Measurements from ENCODE around the gene ATP11A. TPM values are rescaled to one million over a fixed set of nuclear protein-coding genes. Genes with fewer than 3 reads are reported as not detected.

Gene ATP11A
- total RNA-seq, 4 donors from 2014 or later = 32.1 to 83.6 (median 46.2) TPM

DNA sequence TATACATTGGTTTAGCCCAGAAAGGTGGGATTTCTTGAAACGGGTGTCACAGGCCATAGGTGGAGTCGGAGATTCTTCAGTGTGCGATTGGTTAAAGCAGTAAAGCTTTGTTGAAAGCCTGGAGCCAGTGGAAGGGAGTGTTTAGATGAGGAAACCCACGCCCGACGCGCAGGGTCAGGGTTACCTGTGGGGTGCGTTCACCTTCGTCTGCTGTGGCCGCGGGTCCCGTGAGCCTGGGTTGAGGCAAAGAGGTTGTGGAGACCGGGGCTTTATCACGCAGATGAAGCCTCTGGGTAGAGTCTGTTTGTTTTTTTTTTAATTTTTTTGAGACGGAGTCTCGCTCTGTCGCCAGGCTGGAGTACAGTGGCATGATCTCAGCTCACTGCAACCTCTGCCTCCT lies 30.4 kb downstream of the ATP11A start:
- no peak for DNase-seq
- Histone ChIP-seq H3K4me3 (replicated peaks in 1 of 3) (no peak overlapping the region), H3K36me3 (no peaks in the 10 kb centered on the region), H3K27ac (no peak overlapping the region), H3K9me3 (no peaks in the 10 kb centered on the region), H3K4me1 (peaks cover 26 to 67% of the 10 kb centered on the region in 2 donors), H3K27me3 (no peaks in the 10 kb centered on the region)
- TF ChIP-seq, protein P1, sequence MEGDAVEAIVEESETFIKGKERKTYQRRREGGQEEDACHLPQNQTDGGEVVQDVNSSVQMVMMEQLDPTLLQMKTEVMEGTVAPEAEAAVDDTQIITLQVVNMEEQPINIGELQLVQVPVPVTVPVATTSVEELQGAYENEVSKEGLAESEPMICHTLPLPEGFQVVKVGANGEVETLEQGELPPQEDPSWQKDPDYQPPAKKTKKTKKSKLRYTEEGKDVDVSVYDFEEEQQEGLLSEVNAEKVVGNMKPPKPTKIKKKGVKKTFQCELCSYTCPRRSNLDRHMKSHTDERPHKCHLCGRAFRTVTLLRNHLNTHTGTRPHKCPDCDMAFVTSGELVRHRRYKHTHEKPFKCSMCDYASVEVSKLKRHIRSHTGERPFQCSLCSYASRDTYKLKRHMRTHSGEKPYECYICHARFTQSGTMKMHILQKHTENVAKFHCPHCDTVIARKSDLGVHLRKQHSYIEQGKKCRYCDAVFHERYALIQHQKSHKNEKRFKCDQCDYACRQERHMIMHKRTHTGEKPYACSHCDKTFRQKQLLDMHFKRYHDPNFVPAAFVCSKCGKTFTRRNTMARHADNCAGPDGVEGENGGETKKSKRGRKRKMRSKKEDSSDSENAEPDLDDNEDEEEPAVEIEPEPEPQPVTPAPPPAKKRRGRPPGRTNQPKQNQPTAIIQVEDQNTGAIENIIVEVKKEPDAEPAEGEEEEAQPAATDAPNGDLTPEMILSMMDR (IDR thresholded peaks at IDR 0.05) = no peak
- TF ChIP-seq POLR2A (IDR thresholded peaks at IDR 0.05) = no peak
- intact Hi-C loops (cut with DNase I) = no loop called here
- WGBS, 2 donors = 97% methylated on average over 17 of the region's 17 CpGs

DNA sequence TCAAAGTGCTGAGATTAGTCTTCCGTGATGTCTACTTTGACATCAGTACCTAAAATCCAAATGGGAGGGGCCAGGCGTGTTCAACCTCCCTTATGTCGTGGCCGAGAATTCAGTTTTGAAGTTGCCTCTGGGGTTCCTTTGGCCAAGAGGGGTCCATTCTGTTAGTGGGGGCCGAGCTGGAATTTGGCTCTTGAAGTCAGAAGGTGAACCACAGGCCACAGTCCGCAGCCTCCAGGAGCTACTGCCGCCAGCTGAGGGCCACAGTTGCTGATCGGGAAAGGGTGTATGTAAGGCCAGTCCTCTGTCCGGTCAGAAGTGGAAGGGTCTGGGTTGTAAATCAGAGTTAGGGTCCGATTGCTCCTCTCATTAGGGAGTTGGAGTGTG lies 31.0 kb downstream of the ATP11A start:
- DNase-seq = no peak
- no peak overlapping the region for H3K4me3 ChIP-seq (replicated peaks in 1 of 3)
- H3K36me3 ChIP-seq = no peaks in the 10 kb centered on the region
- intact Hi-C loops (cut with DNase I) = no loop called here
- peaks cover 32 to 69% of the 10 kb centered on the region in 2 donors for H3K4me1 ChIP-seq
- TF ChIP-seq, protein P1 (IDR thresholded peaks at IDR 0.05) = no peak
- TF ChIP-seq POLR2A (IDR thresholded peaks at IDR 0.05) = no peak
- peak overlapping the region in 2 of 3 donors; percentile 71 to 80 for H3K27ac ChIP-seq
- no peaks in the 10 kb centered on the region for H3K27me3 ChIP-seq
- WGBS, 2 donors = 87 to 94% methylated on average over 8 to 10 of the region's 10 CpGs
- no peaks in the 10 kb centered on the region for H3K9me3 ChIP-seq

DNA sequence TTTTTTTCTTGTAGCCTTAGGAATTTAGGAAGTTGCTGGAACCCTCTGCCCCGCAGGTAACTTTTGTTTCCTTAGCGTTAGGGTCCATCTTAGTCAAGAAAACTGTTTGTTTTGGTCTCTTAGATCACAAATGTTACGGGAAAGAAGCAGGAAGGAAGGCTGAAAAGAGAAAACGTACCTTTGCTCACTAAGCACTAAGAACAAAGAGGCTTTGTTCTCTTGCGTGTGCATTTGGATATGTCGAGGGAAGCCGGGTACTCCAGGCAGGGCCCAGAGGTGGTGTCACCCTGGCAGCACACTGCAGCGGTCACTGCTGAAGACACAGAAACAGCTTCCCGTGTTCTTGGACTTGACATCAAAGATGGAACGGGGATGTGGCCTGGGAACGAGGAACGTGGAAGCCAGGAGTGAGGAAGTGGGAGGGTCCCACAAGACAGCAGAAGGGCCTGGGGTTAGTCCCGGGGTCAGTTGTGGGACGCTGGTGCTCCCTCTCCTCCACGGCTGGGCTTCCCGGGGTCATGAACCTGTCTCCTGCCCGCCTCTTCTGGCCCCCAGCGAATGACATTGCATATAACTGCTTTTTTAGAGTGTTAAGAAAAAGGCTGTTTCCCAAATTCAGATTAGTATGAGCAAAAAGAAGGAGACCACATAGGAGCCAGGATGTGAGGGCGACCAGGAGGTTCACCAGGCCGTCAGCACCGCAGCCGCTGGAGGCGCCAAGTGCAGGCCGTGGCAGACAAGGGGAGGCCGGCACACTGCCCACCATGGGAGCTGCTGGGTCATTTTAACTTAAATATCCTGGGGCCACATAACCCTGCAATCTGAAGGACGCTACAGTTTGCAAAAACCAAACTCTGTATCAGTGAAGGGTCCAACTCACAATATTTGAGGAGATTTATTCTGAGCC lies 31.6 kb downstream of the ATP11A start:
- intact Hi-C loops (cut with DNase I) = no loop called here
- peaks cover 30 to 69% of the 10 kb centered on the region in 2 donors for H3K4me1 ChIP-seq
- no peak for TF ChIP-seq POLR2A (IDR thresholded peaks at IDR 0.05)
- TF ChIP-seq, protein P1 (IDR thresholded peaks at IDR 0.05) = no peak
- WGBS, 2 donors = 72 to 78% methylated on average over 26 of the region's 26 CpGs
- H3K4me3 ChIP-seq (replicated peaks in 1 of 3) = no peak overlapping the region
- no peaks in the 10 kb centered on the region for H3K27me3 ChIP-seq
- no peaks in the 10 kb centered on the region for H3K9me3 ChIP-seq
- no peak for DNase-seq
- no peaks in the 10 kb centered on the region for H3K36me3 ChIP-seq
- H3K27ac ChIP-seq = peak overlapping the region; percentile 71 to 86 (median 80)

DNA sequence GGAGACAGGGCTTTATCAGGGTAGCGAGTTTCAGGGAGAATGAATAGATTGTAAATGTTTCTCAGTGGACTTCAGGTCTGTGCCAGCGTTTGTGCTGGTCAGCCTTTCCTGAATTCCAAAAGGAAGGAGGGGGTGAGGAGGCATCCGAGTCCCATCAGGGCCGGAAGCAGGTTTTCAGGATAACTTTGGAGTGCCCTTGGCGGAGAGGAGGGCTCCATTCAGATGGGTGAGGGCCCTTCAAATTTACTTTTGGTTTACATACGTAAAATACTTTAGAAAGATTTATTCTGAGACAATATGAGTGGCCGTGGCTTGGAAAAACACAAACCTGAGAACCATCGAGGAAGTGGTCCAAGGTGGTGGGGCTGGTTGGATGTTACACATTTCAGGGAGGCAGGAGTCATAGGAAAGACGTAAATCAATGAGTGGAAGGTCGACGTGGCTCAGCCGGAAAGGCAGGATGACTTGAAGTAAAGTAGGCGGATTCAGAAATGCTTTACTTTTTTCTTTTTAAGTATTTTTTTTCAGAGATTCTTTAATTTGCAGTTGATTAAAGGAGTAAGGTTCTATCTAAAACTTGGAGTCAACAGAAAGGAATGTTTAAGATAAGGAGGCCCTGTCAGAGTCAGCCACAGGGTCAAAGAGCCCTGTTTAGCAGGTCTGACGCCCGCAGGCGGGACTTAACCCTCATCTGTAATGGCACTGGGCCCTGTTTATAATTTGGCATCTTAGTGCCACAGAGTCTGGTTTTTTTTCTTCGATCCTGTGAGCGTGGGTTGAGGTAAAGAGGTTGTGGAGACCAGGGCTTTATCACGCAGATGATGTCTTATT lies 32.8 kb downstream of the ATP11A start:
- TF ChIP-seq POLR2A (IDR thresholded peaks at IDR 0.05) = no peak
- TF ChIP-seq, protein P1 (IDR thresholded peaks at IDR 0.05) = no peak
- Histone ChIP-seq H3K36me3 (no peaks in the 10 kb centered on the region), H3K4me3 (replicated peaks in 1 of 3) (no peak overlapping the region), H3K9me3 (no peaks in the 10 kb centered on the region), H3K4me1 (peaks cover 22 to 68% of the 10 kb centered on the region in 2 donors), H3K27me3 (no peaks in the 10 kb centered on the region), H3K27ac (peak overlapping the region; percentile 71 to 86 (median 80))
- intact Hi-C loops (cut with DNase I) = no loop called here
- DNase-seq = peak; percentile 69 to 76
- WGBS, 2 donors = 31 to 33% methylated on average over 19 of the region's 19 CpGs

Measured in thyroid gland (tissue), 4 donors.